Activated T-cell treated with anti-CD3 and anti-CD28 coated beads for 4 hours (primary cell): Measurements from ENCODE around the gene SMARCB1.

Source experiments
- DNase-seq: peaks from one replicate; pipeline ENCODE4 v3.0.0-alpha.2; 2020

Gene SMARCB1

DNA sequence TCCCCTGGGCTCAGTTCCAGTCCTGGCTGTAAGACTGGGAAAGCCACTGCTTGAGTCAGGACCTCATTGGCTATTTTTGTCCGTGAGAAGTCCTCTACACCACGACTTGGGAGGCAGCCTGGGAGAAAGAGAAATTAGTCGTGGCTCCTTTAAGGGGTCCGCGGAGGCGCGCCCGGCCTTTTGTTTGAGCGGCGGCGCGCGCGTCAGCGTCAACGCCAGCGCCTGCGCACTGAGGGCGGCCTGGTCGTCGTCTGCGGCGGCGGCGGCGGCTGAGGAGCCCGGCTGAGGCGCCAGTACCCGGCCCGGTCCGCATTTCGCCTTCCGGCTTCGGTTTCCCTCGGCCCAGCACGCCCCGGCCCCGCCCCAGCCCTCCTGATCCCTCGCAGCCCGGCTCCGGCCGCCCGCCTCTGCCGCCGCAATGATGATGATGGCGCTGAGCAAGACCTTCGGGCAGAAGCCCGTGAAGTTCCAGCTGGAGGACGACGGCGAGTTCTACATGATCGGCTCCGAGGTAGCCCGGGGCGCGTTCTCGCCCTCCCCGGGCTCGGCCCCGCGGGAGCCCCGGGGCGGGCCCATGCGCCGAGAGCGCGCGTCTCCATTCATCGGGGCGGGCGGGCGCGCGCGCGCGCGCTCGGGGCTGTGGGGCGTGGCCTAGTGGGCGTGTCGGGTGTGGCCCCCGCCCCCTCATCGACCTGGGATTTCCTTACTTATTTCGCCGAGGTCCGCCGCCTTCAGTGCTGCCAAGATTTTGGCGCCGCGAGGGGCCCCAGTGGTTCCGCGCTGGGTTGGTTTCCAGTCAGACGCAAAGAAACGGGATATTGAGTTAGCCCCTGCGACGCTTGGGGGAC, at the start of gene SMARCB1:
Gene SMARCB1 (plus strand): TSS at position 215 of the 848 bp plus-strand sequence. CDS start 204 bp downstream, at position 419.
- peak; percentile 90 for DNase-seq

DNA sequence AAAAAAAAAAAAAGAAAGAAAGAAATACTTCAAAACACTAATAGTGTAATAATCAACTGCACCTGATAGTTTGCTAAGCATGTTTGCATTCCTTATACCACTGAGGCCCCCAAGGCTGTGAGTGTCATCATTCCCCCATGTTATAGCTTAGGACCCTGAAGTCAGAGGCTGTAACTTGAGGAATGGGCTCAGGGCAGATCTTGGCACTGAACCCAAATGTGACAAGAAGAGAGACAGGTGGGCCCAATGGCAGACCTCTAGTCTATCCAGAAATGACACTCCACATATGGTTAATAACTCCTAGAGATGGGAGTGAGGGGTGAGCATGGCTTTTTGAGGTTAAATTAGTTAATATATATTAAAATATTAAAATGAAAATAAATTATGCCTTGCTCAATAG, 49.1 kb upstream of the SMARCB1 start:
- no peak for DNase-seq

DNA sequence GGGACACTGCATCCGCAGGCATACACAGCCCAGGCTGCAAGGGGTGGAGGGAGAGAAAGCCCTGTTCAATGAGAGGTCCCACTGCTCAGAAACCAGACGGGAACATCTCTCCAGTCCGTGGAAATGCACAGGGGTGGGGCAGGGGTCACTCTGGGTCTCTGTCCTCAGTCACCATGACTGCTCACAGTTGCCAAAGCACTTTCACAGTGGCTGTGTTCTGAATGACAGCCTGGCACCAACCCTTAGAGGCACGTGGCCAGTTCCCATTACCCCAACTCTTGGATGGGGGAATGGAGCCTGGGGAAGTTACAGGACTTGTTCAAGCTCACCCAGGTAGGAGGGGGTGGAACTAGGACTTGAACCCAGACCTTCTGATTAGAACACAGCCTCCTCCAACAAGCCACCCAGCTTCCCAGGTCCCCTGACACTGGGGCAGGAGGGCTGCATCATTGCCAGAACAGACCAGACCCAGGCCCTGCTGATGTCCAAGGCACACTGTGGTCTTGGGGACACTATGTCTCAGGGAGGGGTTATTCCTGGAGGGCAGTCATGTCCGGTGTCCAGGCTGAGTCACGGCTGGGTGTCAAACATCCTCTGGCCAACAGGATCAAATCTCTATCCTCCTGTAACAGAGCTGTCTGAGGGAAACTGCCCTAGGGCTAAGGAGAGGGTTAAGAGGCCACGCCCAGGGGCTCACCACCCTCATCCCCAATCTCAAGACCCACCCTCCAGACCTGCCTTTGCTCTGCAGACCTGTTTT, 44.1 kb upstream of the SMARCB1 start:
- no peak for DNase-seq

DNA sequence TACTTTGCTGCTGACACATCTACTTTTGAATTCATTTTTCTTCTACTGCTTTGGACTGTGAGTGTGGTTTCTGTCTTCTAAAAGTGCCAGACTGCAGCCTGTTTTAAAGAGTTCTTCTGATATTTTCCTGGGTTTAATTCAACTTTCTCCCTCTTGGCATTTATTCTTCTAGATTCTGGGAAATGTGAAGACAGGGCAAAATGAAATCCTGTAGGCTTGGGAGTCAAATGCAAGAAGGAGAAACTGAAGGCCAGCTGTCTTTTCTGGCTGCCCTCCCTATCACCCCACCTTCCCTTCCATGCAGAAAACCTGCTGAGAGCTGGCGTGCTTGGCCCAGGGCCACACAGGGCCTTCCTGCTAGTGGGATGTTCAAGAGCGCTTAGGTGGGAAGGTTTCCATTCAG, 43.5 kb upstream of the SMARCB1 start:
- DNase-seq: no peak

DNA sequence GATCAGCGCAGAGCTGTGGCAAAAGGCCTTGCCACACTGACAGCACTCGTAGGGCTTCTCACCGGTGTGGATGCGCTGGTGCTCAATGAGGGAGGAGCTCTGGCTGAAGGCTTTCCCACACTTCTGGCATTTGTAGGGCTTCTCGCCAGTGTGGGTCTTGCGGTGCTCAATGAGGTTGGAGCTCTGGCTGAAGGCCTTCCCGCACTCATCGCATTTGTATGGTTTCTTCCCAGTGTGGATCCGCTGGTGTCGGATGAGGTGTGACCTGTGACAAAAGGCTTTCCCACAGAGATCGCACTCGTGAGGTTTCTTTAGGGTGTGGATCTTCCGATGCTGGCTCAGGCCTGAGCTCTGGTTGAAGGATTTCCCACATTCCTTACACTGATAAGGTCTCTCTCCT, 42.8 kb upstream of the SMARCB1 start:
- DNase-seq: no peak

DNA sequence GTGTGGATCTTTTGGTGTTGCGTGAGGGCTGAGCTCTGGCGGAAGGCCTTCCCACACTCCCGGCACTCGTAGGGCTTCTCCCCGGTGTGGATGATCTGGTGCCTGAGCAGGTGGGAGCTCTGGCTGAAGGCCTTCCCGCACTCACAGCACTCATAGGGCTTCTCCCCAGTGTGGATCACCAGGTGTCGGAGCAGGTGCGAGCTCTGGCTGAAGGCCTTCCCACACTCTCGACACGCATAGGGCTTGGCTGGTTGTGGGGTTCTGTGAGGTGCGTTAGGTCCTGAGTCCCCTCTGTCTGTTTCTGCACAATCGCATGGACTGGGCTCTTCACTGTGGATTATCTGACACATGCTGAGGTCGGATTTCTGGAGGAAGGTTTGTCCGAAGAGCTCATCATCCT, 42.3 kb upstream of the SMARCB1 start:
- DNase-seq: no peak

DNA sequence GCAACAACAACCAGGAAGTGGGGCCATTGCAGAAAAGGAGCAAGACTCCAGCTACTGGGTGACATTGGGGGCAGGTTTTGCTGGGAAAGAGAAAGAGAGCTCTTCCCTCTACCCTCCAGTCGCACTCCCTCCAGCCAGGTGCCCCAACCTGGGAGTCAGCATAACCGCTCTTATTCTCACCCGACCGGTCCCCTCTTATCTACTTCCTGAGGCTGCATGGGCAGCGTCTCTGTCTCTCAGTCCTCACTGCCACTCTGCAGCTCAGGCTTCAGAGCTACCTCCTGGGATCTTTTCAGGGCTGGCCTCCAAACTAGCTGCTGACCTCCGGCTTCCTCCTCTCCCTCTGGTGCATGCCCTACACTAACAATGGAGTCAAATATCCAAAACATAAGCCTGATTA, 41.0 kb upstream of the SMARCB1 start:
- DNase-seq: no peak

DNA sequence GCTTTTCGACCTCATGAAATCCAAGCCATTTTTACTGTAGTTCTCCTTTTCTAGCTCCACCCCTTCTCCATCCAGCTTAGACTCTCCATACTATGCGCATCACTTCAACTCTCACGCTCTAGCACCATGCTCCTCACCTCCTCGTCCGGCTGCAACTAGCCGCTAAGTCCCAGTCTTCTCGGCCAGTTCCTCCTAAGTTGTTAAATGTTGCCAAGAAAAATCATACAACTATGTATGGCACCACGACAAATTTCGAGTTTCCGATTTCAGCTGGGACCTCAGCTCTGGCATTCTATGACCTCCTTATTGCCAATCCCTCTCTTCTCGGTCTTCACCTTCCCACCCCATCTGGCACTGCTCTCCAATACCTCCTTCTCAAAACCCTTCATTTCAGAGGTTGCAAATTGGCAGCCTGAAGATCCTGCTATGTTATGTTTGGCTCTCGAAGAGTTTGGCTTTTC, 36.9 kb upstream of the SMARCB1 start:
- no peak for DNase-seq

DNA sequence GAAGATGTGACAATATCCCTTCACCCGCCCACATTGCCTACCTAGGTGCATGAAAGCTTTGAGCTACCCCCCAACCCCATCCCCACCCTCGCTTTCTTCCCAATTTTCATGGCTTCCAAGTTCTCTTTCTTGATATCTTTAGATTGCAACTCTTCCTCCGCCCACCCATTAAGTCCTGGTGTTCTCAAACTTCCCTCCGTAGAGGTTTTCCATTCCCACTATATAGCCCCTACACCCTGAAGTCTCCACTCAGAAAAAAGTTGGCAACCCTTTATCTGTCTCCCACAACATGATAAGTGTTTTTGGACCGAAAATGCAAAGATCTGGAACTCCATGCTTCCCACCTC, 36.4 kb upstream of the SMARCB1 start:
- no peak for DNase-seq

DNA sequence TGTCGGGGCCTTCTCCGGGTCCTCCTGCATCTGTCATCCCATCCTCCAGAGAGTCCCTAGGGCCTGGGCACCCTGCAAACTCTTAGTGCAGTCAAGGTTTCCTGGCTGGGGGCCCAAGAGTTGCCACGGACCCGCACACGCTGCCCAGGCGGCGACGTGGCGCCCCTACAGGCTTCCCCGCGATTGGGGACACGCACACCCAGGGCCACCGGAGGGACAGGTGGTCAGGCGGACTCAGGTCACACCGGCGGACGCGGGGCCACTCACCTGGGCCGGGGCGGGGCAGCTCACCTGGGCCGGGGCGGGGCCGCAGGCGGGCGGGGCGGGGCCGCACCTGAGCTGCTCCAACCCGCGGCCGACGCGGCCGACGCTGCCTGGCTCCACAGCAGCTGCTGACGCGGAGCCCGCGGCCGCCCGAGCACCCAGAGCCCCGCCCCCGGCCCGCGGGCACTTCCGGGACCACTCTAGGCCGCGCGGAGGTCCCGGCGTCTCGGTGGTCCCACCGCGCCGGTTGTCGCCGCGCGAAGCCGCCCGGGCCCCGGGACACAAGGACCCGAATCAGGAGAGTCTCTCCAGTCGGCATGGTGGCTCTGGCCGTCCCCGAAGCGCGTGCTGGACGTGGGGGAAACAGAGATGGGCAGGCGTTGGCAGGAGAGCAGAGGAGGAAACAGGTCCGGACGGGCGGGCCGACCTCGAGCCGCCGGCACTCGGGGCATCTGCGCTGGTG, 35.9 kb upstream of the SMARCB1 start, which contains the start of gene ZNF70:
Gene ZNF70 (minus strand): TSS at position 399 of the 727 bp plus-strand sequence. CDS start 5,972 bp downstream, outside the sequence.
- peak; percentile 71 for DNase-seq

DNA sequence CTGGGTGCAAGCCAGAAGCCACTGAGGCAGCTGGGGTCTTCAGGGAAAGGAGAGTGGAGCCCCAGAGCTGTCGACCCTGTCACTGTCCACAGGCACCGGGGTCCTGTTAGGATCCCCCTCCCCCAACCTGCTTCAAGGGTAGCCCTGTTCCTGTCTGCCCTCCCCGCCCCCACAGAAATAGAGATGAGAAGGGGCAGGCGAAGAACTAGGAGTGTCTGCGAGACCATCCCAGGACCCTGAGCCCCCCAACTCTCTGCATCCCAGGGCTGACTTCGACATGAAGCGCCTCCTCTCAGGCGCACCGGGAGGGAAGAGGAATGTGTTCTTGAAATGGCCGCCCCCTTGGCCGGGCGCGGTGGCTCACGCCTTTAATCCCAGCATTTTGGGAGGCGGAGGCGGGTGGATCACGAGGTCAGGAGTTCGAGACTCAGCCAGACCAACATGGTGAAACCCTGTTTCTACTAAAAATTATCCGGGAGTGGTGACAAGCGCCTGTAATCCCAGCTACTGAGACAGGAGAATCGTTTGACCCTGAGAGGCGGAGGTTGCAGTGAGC, 35.2 kb upstream of the SMARCB1 start:
- DNase-seq: no peak

DNA sequence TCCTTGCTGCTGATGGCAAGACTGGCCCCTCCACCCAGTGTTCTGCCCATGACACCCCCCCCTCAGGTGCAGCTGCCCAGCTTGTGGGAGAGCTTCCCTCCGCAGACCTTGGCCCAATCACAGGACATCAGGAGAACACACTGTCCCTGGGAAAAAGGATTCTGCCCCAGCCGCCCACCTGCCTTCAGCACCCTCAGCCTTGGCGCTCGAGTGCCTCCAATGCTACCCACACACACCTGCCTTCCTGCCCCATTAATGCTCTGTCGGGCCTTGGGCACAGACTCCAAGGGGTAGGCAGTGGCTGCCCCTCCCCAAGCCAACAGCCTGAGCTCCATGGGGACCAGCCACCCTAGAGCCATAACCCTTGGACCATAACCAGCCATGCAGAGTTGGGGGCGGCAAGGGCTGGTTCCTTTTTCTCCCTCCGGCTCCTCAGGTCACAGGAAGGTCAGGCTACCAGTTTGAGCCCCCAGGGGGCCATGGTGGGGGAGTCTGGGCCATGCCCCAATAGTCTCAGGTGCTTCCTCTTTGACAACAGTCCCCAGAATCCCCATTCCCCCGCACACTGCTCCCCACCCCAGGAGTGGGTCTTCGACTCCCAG, 34.6 kb upstream of the SMARCB1 start:
- DNase-seq: no peak

DNA sequence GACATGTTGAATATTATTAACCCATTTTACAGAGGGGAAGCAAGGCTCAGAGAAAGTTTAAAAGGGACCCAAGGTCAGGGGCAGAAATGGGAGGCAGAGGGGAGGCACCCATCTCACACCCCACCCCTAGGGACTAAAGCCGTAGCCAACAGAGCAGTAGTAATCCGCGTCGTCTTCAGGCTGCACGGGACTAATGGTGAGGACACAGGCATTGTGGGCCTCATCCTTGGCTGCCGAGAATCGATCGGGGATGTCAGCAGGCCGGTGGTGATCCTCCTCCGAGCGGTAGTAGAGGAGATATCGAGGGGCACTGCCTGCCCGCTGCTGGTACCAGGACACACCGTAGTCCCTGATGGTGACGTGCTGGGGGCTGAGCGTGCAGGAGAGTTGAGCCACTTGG, 34.0 kb upstream of the SMARCB1 start:
- no peak for DNase-seq

DNA sequence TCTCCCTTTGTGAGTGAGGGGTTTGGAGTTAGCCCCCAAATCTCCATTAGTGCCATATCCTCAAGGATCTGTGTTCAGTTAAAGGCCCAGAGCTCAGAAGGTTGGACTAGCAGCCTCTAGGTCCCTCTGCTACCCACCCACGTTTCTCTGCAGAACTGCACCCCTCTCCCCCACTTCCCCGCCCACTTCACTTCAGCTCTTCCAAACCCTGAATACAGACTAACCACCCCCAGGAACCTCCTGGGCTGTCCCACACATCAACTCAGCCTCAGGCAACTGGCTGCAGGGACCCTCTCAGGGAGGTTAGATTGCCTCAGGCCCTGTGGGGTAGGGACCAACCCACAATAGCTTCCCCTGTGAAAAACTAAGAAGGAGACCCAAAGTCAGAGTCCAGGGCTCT, 33.4 kb upstream of the SMARCB1 start:
- no peak for DNase-seq

DNA sequence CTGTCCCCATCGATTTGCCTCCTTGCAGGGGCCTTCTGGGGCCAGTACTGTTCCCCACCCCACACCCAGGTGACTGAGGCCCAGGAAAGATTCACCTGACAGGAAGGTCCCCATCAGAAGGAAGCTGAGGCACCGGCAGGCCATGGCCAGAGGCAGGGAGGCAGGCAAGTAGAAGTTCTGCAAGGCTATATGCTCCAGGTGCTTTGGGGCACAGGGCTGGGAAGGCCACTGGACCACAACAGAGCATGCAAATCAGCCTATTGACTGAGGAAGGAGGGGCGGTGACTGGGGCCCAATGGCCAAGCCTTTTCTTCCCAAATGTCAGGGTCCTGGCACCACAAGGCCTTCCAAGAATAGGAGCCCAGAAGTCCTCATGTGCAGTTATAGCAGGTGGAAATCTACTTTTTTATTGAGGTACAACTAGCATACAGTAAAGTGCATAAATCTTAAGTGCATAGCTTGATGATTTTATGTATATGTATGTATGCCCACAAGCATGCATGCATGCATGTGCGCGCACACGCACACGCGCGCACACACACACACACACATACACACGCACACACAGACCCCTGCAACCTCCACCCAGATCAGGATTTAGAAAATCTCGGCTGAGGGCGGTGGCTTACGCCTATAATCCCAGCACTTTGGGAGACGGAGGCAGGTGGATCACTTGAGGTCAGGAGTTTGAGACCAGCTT, 32.4 kb upstream of the SMARCB1 start, which contains the start of gene VPREB3:
Gene VPREB3 (minus strand): TSS at position 206 of the 700 bp plus-strand sequence. CDS start 62 bp downstream, at position 144.
- no peak for DNase-seq

DNA sequence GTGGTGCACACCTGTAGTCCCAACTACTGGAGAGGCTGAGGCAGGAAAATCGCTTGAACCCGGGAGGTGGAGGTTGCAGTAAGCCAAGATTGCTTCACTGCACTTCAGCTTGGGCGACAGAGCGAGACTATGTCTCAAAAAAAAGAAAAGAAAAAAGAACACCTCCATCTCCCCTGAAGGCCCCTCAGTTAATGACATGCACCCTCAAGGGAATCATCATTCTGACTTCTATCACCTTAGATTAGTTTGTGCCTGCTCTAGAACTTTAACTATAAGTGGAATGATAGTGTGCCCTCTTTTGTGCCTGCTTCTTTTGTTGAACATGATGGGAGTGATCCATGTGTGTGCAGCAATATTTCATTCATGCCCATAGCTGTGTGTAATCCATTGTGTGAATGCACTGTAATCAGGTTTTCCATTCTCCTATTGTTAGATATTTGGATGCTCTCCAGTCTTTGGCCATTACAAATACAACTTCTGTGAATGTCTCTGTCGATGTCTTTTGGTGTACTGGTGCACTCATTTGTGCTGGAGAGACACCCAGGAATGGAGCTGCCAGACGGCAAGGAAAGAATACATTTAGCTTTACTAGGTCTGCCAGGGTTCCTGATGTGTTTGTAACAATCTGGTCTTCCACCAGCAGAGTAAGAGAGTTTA, 31.7 kb upstream of the SMARCB1 start:
- DNase-seq: no peak

DNA sequence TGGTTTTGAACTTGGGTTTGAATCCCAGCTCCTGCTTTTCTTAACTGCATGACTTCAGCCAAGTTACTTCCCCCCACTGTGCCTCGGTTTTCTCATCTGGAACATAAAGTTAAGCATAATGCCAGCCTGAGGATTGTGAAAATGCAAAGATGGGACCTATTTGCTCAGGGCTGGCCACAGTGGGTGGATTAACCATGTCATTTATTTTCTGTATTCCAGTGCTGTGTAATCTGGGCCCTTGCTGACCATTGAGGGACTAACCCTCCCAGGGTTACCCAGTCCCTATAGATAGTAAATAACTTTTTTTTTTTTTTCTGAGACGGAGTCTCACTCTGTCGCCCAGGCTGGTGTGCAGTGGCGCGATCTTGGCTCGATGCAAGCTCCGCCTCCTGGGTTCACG, 31.1 kb upstream of the SMARCB1 start:
- DNase-seq: no peak

DNA sequence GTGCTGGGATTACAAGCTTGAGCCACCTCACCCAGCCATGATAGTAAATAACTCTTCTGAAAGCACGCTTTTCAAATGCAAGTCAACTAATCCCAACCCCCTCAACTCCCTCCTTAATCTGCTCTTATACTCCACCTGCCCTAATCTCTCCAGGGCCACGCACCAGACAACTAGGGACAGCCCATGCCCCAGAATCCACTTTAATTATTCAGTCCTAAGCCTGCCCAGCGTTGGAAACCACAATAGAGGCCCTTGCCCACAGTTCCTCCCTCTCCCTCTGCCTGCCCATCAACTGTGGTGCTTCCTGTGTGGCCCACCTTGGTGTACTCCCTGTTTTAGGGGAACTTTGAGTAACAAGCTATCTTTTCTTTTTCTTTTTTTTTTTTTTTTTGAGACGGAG, 29.9 kb upstream of the SMARCB1 start:
- no peak for DNase-seq

DNA sequence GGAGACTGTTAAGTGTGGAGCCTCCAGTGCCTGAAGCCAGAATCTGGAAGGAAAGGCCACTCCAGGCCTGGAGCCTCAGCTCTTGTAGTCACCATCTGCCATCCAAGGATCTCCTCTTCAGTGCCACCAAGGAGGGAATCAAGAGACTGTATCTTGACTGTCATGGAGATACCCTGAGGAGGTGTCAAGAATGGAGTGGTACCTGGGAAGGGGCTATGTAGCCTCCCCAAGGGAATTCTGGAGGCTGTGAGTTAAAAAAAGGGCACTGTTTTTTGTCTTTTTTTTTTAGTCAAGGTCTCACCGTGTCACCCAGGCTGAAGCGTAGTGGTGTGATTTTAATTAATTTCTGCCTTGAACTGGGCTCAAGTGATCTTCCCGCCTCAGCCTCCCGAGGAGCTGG, 27.2 kb upstream of the SMARCB1 start:
- no peak for DNase-seq

DNA sequence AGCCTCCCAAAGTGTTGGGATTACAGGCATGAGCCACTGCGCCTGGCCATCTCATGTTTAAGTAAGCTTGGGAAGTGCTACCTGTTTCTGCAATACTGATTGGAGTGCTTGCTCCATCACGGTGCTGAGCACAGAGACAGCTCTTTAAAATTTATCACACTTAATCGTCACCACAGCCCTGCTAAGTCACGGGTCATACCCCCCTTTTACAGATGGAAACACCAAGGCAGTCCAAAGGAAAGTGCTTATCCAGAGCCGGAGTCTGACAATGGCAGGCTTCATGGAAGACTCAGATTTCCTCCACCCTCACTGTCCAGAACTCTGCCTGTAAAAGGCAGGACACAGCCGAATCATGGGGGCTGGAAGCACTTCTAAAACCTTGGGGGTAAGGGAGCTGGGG, 26.7 kb upstream of the SMARCB1 start:
- DNase-seq: no peak

DNA sequence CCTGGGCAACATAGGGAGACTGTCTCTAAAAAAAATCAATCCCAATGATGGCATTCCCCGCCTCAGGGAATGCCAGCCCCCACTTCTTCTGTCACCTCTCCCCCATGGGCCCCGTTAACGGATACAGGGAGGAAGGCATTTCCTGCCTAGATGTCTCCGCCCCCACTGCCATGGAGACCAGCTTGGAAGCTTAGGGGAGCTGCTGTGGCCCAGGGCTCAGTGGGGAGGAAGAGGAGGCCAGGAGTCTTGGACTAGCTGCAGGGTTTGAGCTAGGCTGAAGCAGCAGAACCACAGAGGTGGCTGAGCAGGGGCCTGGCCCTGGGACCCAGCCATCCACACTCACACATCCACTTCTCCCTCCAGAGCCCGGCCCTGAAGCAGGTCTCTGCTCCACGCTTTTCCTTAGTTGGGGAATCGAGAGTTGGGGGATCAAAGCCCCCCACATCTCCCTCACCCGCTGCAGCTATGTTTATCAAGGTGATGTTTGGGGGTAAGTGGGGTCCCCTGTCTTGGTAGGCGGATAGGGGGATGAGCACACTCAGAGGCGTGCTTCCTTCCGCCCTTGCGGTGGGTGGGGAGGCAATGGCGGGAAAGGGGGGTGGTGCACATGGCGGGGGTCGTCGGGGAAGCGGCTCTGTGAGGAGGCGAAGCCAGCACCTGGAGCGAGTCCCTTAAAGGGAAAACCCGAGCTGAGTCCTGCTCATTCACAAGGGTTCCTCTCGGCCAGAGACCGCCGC, 23.8 kb upstream of the SMARCB1 start, which contains the start of gene C22orf15:
Gene C22orf15 (plus strand): TSS at position 149 of the 737 bp plus-strand sequence. CDS start 317 bp downstream, at position 466.
- DNase-seq: no peak
